PC-3 (cell line): ENCODE data around the gene MTF1. TPM values are rescaled to one million over a fixed set of nuclear protein-coding genes. Genes with fewer than 3 reads are reported as not detected.

ENCODE experiments used
- ATAC-seq: fragments of 200-7000 bp; cut with Tn5 transposase; 2 replicates; pipeline ENCODE4 v1.9.1; 2020; ENCODE audit warnings: mild to moderate bottlenecking, moderate library complexity
- BruUV-seq: library from RNA; stranded (reverse); fragments of 400-500 nt; replicated peaks from 2 replicates; lab custom pipeline; 2021; lab: Mats Ljungman, UMichigan
- CTCF ChIA-PET: fragments of 300-600 bp; sonication (Branson Sonifier 250); formaldehyde crosslinking; loops from one replicate; lab custom pipeline; 2022; ENCODE audit warnings: antibody characterized with exemption; lab: Charles Lee
- POLR2A ChIA-PET: fragments of 300-600 bp; sonication (Branson Sonifier 250); formaldehyde crosslinking; loops from one replicate; lab custom pipeline; 2022; ENCODE audit warnings: antibody characterized with exemption; ENCODE audit not compliant: unreplicated experiment; lab: Charles Lee
- DNase-seq: peaks from one replicate; pipeline ENCODE4 v3.0.0-alpha.2; 2015
- H2AFZ ChIP-seq: fragments of 300-600 bp; sonication (generic); 2 replicates; pipeline ENCODE4 v1.6.0; 2016; ENCODE audit warnings: antibody characterized with exemption, low read length
- H3F3A ChIP-seq: fragments of 300-600 bp; sonication (generic); one replicate; pipeline ENCODE4 v1.6.0; 2017; ENCODE audit warnings: antibody characterized with exemption, low read length, control low read depth, mild to moderate bottlenecking; ENCODE audit not compliant: unreplicated experiment
- H3K27ac ChIP-seq: fragments of 300-600 bp; sonication (generic); 2 replicates; pipeline ENCODE4 v1.5.1; 2016; ENCODE audit warnings: mild to moderate bottlenecking, low read length
- H3K27me3 ChIP-seq: fragments of 300-600 bp; sonication (generic); 2 replicates; pipeline ENCODE4 v1.6.1; 2016; ENCODE audit warnings: low read length, mixed read lengths
- H3K36me3 ChIP-seq: fragments of 300-600 bp; sonication (generic); 2 replicates; pipeline ENCODE4 v1.6.1; 2016; ENCODE audit warnings: low read depth, mixed run types, low read length, mixed read lengths
- H3K4me1 ChIP-seq: fragments of 300-600 bp; sonication (generic); 2 replicates; pipeline ENCODE4 v1.5.1; 2016; ENCODE audit warnings: low read length; ENCODE audit not compliant: insufficient read depth
- H3K4me2 ChIP-seq: fragments of 300-600 bp; sonication (generic); 2 replicates; pipeline ENCODE4 v1.6.0; 2016; ENCODE audit warnings: low read length
- H3K4me3 ChIP-seq: fragments of 300-600 bp; sonication (generic); 2 replicates; pipeline ENCODE4 v1.5.1; 2016; ENCODE audit warnings: mild to moderate bottlenecking, low read length, mixed read lengths
- H3K79me2 ChIP-seq: fragments of 300-600 bp; sonication (generic); 2 replicates; pipeline ENCODE4 v1.6.1; 2017; ENCODE audit warnings: low read length, mixed read lengths
- H3K9ac ChIP-seq: fragments of 300-600 bp; sonication (generic); 2 replicates; pipeline ENCODE4 v1.6.0; 2016; ENCODE audit warnings: mild to moderate bottlenecking, low read length
- H3K9me2 ChIP-seq: fragments of 300-600 bp; sonication (generic); replicated peaks from 2 replicates; pipeline ENCODE4 v1.6.1; 2016; ENCODE audit warnings: mixed run types, low read length, mixed read lengths
- H3K9me3 ChIP-seq: fragments of 300-600 bp; sonication (generic); 2 replicates; pipeline ENCODE4 v1.6.1; 2016; ENCODE audit warnings: low read length, mixed read lengths
- H4K20me1 ChIP-seq: fragments of 300-600 bp; sonication (generic); 2 replicates; pipeline ENCODE4 v1.6.1; 2016; ENCODE audit warnings: low read length, mixed read lengths
- EZH2 ChIP-seq: fragments of 300-600 bp; sonication (generic); IDR thresholded peaks from one replicate; pipeline ENCODE4 v1.6.1; 2017; ENCODE audit warnings: antibody characterized with exemption, mild to moderate bottlenecking, low read length; ENCODE audit not compliant: unreplicated experiment
- EZH2phosphoT487 ChIP-seq: fragments of 300-600 bp; sonication (generic); IDR thresholded peaks from 2 replicates; pipeline ENCODE4 v1.6.1; 2018; ENCODE audit warnings: mild to moderate bottlenecking, antibody characterized with exemption, low read length, borderline replicate concordance
- intact Hi-C: fragments of 100-400 bp; cut with micrococcal nuclease; formaldehyde crosslinking; loops from 2 replicates; pipeline ENCODE4 v1.9.0; 2023
- total RNA-seq: library from RNA; depleted of rRNA; stranded (reverse); fragments of >200 nt; gene quantifications from 2 replicates; pipeline ENCODE4 v1.2.3, GENCODE V29; 2014
- TF ChIP-seq, protein P1 (sequence below): fragments of 300-600 bp; sonication (generic); conservative IDR thresholded peaks from 2 replicates; pipeline ENCODE4 v1.5.1; 2017; ENCODE audit warnings: antibody characterized with exemption, low read depth, mild to moderate bottlenecking, low read length

Gene MTF1
- total RNA-seq, 1 experiment from 2014 or later, result 5.4 TPM

- TF ChIP-seq, protein P1, sequence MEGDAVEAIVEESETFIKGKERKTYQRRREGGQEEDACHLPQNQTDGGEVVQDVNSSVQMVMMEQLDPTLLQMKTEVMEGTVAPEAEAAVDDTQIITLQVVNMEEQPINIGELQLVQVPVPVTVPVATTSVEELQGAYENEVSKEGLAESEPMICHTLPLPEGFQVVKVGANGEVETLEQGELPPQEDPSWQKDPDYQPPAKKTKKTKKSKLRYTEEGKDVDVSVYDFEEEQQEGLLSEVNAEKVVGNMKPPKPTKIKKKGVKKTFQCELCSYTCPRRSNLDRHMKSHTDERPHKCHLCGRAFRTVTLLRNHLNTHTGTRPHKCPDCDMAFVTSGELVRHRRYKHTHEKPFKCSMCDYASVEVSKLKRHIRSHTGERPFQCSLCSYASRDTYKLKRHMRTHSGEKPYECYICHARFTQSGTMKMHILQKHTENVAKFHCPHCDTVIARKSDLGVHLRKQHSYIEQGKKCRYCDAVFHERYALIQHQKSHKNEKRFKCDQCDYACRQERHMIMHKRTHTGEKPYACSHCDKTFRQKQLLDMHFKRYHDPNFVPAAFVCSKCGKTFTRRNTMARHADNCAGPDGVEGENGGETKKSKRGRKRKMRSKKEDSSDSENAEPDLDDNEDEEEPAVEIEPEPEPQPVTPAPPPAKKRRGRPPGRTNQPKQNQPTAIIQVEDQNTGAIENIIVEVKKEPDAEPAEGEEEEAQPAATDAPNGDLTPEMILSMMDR, result no peak
- TF ChIP-seq EZH2 (no peak), EZH2phosphoT487 (no peak)
- Histone ChIP-seq H3K27me3 (no peaks in the 10 kb centered on the region), H2AFZ (no peak overlapping the region), H3K36me3 (peaks cover 28% of the 10 kb centered on the region), H3K4me2 (no peak overlapping the region), H4K20me1 (no peaks in the 10 kb centered on the region), H3K27ac (no peak overlapping the region), H3K9me2 (no peaks in the 10 kb centered on the region), H3K9me3 (no peaks in the 10 kb centered on the region), H3K9ac (no peak overlapping the region), H3K79me2 (no peaks in the 10 kb centered on the region), H3K4me1 (peaks cover 9% of the 10 kb centered on the region), H3K4me3 (no peak overlapping the region), H3F3A (no peaks in the 10 kb centered on the region)
- ChIA-PET CTCF (no interaction called here), POLR2A (no interaction called here)
- intact Hi-C loops, result no loop called here
- BruUV-seq, result no TSS peak
- DNase-seq (no peak), ATAC-seq (no peak; the same call in 1 of the 2 replicates)
Measured at GRCh38 chr1:37825506-37825905, 33.9 kb downstream of the MTF1 start.

DNA sequence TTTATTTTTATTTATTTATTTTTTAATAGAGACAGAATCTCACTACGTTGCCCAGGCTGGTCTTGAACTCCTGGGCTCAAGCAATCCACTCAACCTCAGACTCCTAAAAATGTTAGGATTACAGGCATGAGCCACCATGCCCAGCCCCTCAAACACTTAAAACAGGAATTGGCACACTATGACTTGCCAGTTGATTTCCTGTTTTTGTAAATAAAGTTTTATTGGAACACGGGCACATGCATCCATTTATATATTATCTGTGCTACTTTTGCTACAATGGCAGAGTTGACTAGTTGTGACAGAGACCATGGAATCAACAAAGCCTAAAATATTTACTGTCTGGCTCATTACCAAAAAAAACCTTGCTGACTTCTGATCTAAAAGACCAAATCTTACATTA is 35.4 kb downstream of the MTF1 start:
- H3K4me2 ChIP-seq, result no peak overlapping the region
- no peak for ATAC-seq
- H2AFZ ChIP-seq, result no peak overlapping the region
- no peaks in the 10 kb centered on the region for H3K79me2 ChIP-seq
- no peaks in the 10 kb centered on the region for H3K9me2 ChIP-seq
- H3K4me3 ChIP-seq, result no peak overlapping the region
- no TSS peak for BruUV-seq
- H4K20me1 ChIP-seq, result no peaks in the 10 kb centered on the region
- ChIA-PET CTCF (no interaction called here), POLR2A (no interaction called here)
- H3K9ac ChIP-seq, result no peak overlapping the region
- no peak for DNase-seq
- TF ChIP-seq, protein P1, result no peak
- no peak for TF ChIP-seq EZH2
- TF ChIP-seq EZH2phosphoT487, result no peak
- H3K36me3 ChIP-seq, result peaks cover 25% of the 10 kb centered on the region
- no peaks in the 10 kb centered on the region for H3K27me3 ChIP-seq
- intact Hi-C loops, result no loop called here
- H3K4me1 ChIP-seq, result peaks cover 9% of the 10 kb centered on the region
- H3F3A ChIP-seq, result no peaks in the 10 kb centered on the region
- no peaks in the 10 kb centered on the region for H3K9me3 ChIP-seq
- no peak overlapping the region for H3K27ac ChIP-seq

DNA sequence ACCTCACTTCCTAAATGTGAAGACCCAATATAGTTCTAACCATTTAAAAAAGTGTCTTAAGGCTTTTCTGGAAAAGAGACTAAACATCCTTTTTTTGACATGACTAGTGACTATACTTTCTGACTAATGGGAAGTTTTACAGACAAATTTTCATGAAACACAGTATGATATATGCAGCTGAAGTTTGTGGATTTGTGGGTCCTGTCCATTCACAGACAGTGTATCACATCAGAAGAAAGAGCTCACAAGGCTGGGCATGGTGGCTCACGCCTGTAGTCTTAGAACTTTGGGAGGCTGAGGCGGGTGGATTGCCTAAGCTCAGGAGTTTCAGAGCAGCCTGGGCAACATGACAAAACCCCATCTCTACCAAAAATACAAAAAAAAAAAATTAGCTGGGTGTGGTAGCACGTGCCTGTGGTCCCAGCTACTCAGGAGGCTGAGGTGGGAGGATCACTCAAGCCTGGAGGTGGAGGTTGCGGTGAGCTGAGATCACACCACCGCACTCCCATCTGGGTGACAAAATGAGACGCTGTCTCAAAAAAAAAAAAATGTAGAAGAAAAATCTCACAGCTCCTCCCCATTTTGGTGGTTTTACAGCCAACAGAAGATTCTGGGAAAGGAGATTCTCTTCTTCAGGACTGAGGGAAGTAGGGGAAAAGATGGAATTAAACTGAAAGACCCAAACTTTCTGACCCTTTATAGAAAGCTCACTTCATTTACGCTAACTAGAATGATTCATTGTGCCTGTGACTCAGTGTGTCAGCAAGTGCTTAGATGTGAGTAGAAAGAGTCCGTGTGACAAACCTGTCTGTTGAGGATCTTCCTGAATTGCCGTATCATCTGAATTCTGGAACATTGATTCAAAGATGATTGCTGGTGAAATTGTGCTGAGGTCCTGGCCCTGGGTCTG is 36.2 kb downstream of the MTF1 start:
- POLR2A ChIA-PET, result no interaction called here
- intact Hi-C loops, result no loop called here

More for the DNA sequence above, 36.2 kb downstream of the MTF1 start:
- Histone ChIP-seq H3K36me3 (peaks cover 25% of the 10 kb centered on the region), H3K4me1 (peaks cover 9% of the 10 kb centered on the region), H4K20me1 (no peaks in the 10 kb centered on the region), H3K4me3 (no peak overlapping the region), H3K9me3 (no peaks in the 10 kb centered on the region), H3K27me3 (no peaks in the 10 kb centered on the region), H3K9me2 (no peaks in the 10 kb centered on the region), H2AFZ (no peak overlapping the region), H3K27ac (no peak overlapping the region), H3K79me2 (no peaks in the 10 kb centered on the region), H3K9ac (no peak overlapping the region), H3K4me2 (no peak overlapping the region), H3F3A (no peaks in the 10 kb centered on the region)
- TF ChIP-seq, protein P1, result no peak
- no peak for TF ChIP-seq EZH2phosphoT487
- no peak for TF ChIP-seq EZH2
- DNase-seq (peak; percentile 44), ATAC-seq (no peak)
- CTCF ChIA-PET, result interaction anchor here (0.6 kb wide), 1 partner anchor 167 kb away, joined by 3 read pairs; no protein-coding TSS in a partner anchor
- no TSS peak for BruUV-seq
